NCI-H2171 treated with DMSO at 0.1 percent for 48 hours (cell line): Measurements from ENCODE around the gene RPTOR.
"Not testable (repeated sequence)": the region's sequence is repeated elsewhere in the genome, so short reads cannot be mapped to it uniquely, and the experiment has no call there.

Experiments
- DNase-seq: peaks from one replicate; lab custom pipeline; 2025; lab: John Stamatoyannopoulos, UW

Gene RPTOR

DNA sequence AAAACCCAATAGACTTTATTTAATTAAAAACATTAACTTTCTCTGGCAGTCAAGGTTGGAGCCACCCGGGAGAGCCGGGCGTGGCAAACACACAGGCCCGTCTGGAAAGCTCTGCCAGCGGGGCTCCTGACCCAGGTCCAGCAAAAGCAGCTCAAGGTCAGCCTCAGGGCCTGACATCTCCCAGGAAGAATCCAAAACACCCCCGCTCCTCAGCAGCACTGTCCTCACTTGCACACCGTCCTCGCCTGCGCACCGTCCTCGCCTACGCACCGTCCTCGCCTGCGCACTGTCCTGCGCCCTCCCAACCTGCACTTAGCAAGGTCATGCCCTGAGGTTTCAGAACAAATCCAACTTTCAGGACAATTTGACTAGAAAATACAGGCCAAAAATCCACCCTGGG lies 31.4 kb upstream of the RPTOR start:
- no peak for DNase-seq

- DNase-seq, result no peak
Measured at GRCh38 chr17:80513892-80514291, 30.7 kb upstream of the RPTOR start.

GRCh38 chr17:80516171-80516932 lies 28.3 kb upstream of the RPTOR start:
- peak; percentile 24 for DNase-seq

DNA sequence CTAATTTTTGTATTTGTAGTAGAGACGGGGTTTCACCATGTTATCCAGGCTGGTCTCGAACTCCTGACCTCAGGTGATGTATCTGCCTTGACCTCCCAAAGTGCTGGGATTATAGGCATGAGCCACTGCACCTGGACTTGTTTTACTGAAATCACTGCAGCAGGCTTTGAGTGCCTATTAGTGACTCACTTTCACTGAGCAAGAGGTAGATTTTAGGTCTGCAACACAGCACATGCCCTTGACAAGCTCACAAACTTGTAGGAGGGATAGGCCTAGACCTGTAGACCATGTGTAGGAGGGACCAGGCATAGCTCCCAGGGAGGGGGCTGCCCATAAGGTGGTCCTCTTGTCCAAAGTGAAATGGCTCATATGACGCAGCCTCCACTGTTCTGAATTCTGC lies 27.0 kb upstream of the RPTOR start:
- no peak for DNase-seq

DNA sequence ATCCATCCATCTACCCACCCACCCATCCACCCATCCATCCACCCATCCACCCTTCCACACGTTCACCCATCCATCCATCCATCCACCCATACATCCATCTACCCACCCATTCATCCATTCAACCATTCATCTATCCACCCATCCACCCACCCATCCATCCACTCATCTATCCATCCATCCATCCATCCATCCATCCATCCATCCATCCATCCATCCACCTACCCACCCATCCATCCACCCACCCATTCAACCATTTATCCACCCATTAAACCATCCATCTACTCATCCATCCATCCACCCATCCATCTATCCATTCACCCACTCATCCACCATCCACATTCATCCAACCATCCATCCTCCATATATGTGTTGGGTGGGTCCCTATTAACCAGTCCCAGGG lies 26.2 kb upstream of the RPTOR start:
- DNase-seq, result no peak

- no peak for DNase-seq
Measured at GRCh38 chr17:80519091-80519781, 25.4 kb upstream of the RPTOR start.

- no peak for DNase-seq
Measured at GRCh38 chr17:80520810-80521455, 23.7 kb upstream of the RPTOR start.

DNA sequence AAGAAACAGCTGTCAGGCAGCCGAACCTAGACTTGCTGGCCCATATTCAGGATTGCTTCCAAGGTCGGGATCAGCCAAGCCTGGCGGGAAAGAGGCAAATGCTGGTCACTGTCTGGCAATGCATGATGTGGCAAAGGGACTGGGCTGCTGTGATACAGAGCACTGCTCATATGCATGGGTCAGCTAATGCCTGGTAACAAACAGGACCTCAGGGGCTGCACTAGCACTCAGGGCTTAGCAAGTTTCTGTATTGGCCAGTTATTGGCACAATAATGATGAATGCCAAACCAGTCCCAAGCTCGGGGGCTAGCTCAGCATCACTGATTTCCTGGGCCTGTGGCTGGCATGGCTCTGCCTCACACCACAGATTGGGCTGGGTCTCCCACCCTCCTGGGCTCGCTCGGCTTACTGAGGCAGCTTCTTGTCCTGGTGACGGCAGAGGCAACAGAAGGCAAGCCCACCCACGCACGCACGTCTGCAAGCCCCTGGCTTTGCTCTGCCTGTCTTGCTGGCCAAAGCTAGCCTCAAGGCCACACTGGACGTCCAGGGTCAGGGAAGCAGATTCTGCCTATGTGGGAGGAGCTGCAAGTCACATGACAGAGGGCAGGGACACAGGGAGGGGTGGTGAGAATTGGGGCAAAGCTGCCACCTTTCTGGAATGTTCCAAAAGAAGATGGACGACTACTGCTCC lies 21.4 kb upstream of the RPTOR start:
- no peak for DNase-seq

GRCh38 chr17:80523956-80524712 lies 20.5 kb upstream of the RPTOR start:
- peak; percentile 79 for DNase-seq

- no peak for DNase-seq
Measured at GRCh38 chr17:80526116-80526910, 18.3 kb upstream of the RPTOR start.

DNA sequence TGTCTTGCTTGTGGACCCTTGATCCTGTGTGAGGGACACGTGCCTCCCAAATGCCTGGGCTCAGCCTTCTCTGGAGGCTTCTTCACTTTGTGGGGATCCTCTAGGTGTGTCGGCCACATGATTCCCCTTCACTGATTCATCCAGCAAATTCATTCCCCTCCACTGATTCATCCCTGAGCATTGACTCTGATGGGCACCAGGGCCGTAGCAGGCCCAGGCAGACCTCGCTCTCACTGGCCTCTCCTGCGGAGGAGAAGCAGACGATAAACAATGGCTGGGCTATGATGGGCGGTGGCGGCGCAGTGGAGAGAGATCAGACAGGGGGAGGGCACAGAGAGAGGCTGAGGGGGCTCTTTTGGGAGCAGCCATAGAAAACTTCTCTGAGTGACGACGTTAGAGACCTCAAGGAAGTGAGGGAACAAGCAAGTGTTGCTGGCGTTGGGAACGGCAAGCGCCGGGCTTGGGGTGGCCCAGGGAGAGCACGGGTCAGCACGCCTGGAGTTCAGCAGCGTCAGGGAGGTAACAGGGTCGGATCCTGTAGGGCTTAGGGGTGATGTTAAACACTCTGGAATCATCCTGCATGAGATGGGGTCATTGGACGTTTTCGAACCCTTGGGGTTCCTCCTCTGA lies 17.5 kb upstream of the RPTOR start:
- DNase-seq, result no peak

- no peak for DNase-seq
Measured at GRCh38 chr17:80528536-80528935, 16.1 kb upstream of the RPTOR start.

- no peak for DNase-seq
Measured at GRCh38 chr17:80529104-80529903, 15.3 kb upstream of the RPTOR start.

GRCh38 chr17:80529904-80530292 lies 14.7 kb upstream of the RPTOR start:
- no peak for DNase-seq

DNA sequence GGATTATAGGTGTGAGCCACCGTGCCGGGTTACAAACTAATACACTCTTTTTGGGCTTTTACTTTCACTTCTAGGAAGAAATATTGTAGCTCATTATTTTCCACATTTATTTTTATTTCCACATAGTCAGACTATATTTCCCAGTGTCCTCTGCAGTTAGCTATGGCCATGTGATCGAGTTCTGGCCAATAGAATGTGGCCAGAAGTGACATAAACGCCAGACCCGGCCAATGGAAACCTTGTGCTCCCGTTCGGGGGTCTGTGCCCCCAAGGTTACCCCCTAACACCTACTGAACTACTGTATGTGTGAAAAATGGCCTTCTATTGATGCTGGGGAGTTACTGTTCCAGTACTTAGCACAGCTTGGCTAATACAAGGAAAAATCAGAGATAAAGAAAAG lies 13.2 kb upstream of the RPTOR start:
- no peak for DNase-seq

DNA sequence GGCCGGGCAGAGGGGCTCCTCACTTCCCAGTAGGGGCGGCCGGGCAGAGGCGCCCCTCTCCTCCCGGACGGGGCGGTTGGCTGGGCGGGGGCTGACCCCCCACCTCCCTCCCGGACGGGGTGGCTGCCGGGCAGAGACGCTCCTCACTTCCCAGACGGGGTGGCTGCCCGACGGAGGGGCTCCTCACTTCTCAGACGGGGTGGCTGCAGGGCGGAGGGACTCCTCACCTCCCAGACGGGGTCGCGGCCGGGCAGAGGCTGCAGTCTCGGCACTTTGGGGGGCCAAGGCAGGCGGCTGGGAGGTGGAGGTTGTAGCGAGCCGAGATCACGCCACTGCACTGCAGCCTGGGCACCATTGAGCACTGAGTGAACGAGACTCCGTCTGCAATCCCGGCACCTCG lies 7.3 kb upstream of the RPTOR start:
- DNase-seq, result not testable (repeated sequence)

GRCh38 chr17:80538484-80538883 lies 6.2 kb upstream of the RPTOR start:
- no peak for DNase-seq

DNA sequence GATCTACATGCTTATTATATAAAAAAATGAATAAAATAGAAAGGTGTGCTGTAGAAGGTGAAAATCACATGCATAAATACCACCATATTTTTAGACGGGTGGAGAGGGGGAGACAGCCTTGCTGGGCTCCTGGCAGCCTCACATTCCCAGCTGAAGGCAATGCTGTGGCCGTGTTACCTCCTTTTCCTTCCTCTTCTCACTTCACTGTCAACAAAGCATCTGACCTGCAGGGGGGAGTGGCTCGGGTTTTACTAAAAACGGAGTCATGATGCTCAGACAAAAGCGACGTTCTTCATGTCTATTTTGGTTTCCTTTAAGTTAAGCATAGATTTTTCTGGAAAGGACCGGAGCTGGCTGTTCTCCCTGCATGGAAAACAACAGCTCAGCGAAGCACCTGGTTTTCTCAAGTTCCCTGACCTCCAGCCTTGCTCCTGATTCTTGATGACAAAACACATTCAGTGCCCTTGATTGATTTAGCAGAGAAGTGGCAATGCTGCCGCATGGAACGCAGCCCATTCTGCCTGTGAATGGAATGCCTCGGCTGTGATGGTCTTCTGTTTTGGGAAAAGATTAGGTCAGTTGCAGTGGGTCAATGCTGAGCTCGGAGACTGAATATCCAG lies 5.5 kb upstream of the RPTOR start:
- no peak for DNase-seq

DNA sequence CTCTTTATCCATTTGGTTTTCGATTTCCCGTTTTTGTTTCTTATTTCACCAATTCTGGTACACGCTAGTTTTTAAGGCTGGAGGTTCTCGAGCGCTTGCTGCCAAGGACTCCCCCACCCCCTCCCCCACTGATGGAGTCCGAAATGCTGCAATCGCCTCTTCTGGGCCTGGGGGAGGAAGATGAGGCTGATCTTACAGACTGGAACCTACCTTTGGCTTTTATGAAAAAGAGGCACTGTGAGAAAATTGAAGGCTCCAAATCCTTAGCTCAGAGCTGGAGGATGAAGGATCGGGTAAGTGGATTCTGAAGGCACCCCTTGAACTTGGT lies 825 bp downstream of the RPTOR start:
- no peak for DNase-seq
